Gastrocnemius medialis (tissue), 4 donors: ENCODE results near the gene PHACTR3. TPM values are rescaled to one million over a fixed set of nuclear protein-coding genes. Genes with fewer than 3 reads are reported as not detected.

ENCODE experiments used
- ATAC-seq, 2 donors: fragments of 150-250 bp; one replicate each; pipeline ENCODE4 v1.9.1; 2016
- DNase-seq, 2 donors: peaks; one replicate each; pipeline ENCODE4 v3.0.0-alpha.2; 2019
- H3K27ac ChIP-seq, 4 donors: fragments of 200-600 bp; sonication (generic); 1 replicate in 1 of 4; 2 replicates in 3 of 4; pipeline ENCODE4 v1.5.1; 2016 to 2018; ENCODE audit warnings: mild to moderate bottlenecking in 2 of 4, moderate library complexity in 1 of 4
- H3K27me3 ChIP-seq, 3 donors: fragments of 200-600 bp; sonication (generic) in 2 of 3; 1 replicate in 1 of 3; 2 replicates in 2 of 3; pipeline versions ENCODE4 v1.5.1 to v1.6.0; 2016 to 2019; ENCODE audit warnings: mild to moderate bottlenecking in 1 of 3, moderate library complexity in 1 of 3
- H3K36me3 ChIP-seq, 2 donors: fragments of 200-600 bp; sonication (generic) in 1 of 2; one replicate each; pipeline ENCODE4 v1.5.1; 2017 to 2018
- H3K4me1 ChIP-seq, 2 donors: fragments of 200-600 bp; sonication (generic) in 1 of 2; one replicate each; pipeline ENCODE4 v1.5.1; 2016 to 2017; ENCODE audit warnings: mild to moderate bottlenecking in 2 of 2
- H3K4me3 ChIP-seq, 4 donors: fragments of 200-600 bp; sonication (generic) in 3 of 4; 1 replicate in 1 of 4; 2 replicates in 3 of 4; pipeline ENCODE4 v1.5.1; 2016 to 2019; ENCODE audit warnings: mild to moderate bottlenecking in 2 of 4
- H3K9me3 ChIP-seq, 3 donors: fragments of 200-600 bp; sonication (generic) in 2 of 3; 1 replicate in 1 of 3; 2 replicates in 2 of 3; pipeline ENCODE4 v1.5.1; 2016 to 2019
- POLR2A ChIP-seq, 2 donors: fragments of 450-650 bp; IDR thresholded peaks; one replicate each; pipeline ENCODE4 v1.6.1; 2017; ENCODE audit warnings: antibody characterized with exemption in 2 of 2, mild to moderate bottlenecking in 2 of 2, moderate library complexity in 2 of 2
- in situ Hi-C, 4 donors: fragments of 200-750 bp; cut with MboI; loops; one replicate each; pipeline versions ENCODE4 v1.15.0 to v1.8.0; 2017; ENCODE audit warnings: low sequenced_read_pairs in 4 of 4
- intact Hi-C: fragments of 100-400 bp; cut with DNase I; formaldehyde crosslinking; loops from one replicate; pipeline ENCODE4 v1.15.1; 2023; ENCODE audit warnings: low total_unique reads
- total RNA-seq, 4 donors: library from RNA; depleted of rRNA; stranded (reverse); fragments of >200 nt; gene quantifications; one replicate each; pipeline versions ENCODE4 v1.1.0 to v1.2.3, GENCODE V29; 2016
- TF ChIP-seq, protein P1 (sequence below), 5 experiments: fragments of 450-650 bp in 3 of 5; fragments of 200-600 bp in 2 of 5; sonication (generic) in 2 of 5; IDR thresholded peaks in 4 of 5; conservative IDR thresholded peaks in 1 of 5; 1 replicate in 4 of 5; 2 replicates in 1 of 5; pipeline ENCODE4 v1.5.1; 2016 to 2019; ENCODE audit warnings: antibody characterized with exemption in 5 of 5, mild to moderate bottlenecking in 3 of 5, moderate library complexity in 3 of 5

PHACTR3 gene
- total RNA-seq, 4 donors from 2014 or later: 0.24 to 1.1 (median 0.59) TPM; not detected in 1

DNA sequence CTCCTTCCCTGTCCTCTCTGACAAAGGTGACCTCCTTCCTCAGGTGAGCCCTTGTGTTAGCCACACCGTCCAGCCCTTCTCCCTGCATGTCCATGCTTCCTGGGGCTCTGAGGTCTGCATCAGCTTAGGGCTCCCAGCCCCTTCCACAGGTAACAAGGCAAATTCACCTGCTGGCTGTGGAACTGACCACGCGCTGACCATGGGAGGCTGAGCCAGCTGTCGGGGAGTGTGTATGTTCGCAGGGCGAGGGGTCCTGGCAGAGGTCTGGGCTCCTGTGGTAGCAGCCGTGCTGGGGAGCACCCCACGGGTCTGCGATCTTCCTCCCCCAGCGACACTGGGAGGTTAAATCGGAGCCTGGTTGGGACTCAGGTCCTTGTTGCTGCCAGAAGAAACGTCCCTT lies 136.7 kb downstream of the PHACTR3 start:
- H3K9me3 ChIP-seq: no peaks in the 10 kb centered on the region
- no peaks in the 10 kb centered on the region for H3K36me3 ChIP-seq
- no peak overlapping the region for H3K27ac ChIP-seq
- in situ Hi-C loops (no loop called here), intact Hi-C loops (no loop called here)
- H3K4me3 ChIP-seq: no peak overlapping the region
- peaks cover 0 to 3% (median 0%) of the 10 kb centered on the region in 3 donors for H3K27me3 ChIP-seq
- no peaks in the 10 kb centered on the region for H3K4me1 ChIP-seq
- TF ChIP-seq, protein P1, sequence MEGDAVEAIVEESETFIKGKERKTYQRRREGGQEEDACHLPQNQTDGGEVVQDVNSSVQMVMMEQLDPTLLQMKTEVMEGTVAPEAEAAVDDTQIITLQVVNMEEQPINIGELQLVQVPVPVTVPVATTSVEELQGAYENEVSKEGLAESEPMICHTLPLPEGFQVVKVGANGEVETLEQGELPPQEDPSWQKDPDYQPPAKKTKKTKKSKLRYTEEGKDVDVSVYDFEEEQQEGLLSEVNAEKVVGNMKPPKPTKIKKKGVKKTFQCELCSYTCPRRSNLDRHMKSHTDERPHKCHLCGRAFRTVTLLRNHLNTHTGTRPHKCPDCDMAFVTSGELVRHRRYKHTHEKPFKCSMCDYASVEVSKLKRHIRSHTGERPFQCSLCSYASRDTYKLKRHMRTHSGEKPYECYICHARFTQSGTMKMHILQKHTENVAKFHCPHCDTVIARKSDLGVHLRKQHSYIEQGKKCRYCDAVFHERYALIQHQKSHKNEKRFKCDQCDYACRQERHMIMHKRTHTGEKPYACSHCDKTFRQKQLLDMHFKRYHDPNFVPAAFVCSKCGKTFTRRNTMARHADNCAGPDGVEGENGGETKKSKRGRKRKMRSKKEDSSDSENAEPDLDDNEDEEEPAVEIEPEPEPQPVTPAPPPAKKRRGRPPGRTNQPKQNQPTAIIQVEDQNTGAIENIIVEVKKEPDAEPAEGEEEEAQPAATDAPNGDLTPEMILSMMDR (IDR thresholded peaks at IDR 0.05 in 4 of 5, conservative IDR thresholded peaks at IDR 0.05 in 1 of 5): no peak
- no peak for TF ChIP-seq POLR2A (IDR thresholded peaks at IDR 0.05)
- DNase-seq (no peak), ATAC-seq (no peak)

DNA sequence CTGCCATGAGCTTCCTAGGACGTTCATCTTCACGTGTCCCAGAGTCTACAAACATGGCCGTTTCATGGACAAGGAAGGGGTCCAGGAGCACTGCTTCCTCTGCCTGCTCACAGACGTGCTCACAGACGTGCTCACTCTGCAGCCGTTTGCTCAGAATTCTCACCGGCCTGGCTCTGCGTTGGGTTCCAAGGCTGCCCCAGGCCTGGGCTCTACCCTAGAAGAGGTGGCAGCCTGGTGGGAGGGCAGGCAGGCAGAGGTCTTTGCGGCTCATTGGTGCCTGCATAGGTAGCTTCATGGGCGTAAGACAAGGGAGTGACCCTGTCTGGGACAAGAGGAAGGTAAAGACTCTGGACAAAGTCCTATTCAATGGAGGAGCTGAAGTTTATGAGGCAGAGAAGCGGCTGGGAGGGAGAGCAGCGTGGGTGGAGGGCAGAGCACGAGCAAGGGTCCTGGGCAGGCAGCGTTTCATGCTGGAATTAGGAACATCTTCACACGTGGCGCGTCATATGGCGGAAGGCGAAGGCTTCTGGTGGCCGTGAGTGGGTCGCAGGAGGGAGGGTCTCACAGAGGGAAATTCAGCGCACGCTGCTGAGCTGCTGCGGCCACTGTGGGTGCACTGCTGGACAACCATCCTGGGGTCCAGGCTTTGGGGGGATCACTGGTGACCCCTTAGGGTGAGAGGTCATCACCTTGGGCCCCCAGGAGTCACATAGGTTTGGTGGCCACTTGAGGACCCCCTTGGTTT lies 138.2 kb downstream of the PHACTR3 start:
- no peak for TF ChIP-seq POLR2A (IDR thresholded peaks at IDR 0.05)
- TF ChIP-seq, protein P1 (IDR thresholded peaks at IDR 0.05 in 4 of 5, conservative IDR thresholded peaks at IDR 0.05 in 1 of 5): no peak
- Histone ChIP-seq H3K4me1 (no peaks in the 10 kb centered on the region), H3K4me3 (no peak overlapping the region), H3K9me3 (no peaks in the 10 kb centered on the region), H3K36me3 (no peaks in the 10 kb centered on the region), H3K27me3 (peaks cover 0 to 3% (median 0%) of the 10 kb centered on the region in 3 donors), H3K27ac (no peak overlapping the region)
- intact Hi-C loops (no loop called here), in situ Hi-C loops (no loop called here)
- ATAC-seq (no peak), DNase-seq (no peak)

DNA sequence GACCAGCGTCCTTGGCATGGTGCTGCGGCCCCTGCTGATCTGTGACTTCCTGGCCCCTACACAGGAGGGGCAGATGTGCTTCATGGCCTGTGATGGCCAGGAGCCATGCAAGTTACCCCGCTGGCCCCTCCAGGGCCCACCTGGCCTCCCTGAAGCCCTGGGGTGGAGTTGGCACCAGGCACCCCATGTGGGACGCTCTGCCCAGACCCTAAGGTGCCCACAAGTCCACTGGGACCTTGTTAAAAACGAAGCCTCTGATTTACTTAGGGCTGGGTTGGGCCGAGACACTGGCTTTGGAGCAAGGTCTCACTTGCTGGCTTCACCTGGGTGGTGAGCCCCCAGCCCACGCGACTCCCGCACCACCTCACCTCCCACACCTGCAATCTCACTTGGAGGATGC lies 139.0 kb downstream of the PHACTR3 start:
- no peaks in the 10 kb centered on the region for H3K36me3 ChIP-seq
- H3K27me3 ChIP-seq: peaks cover 0 to 3% (median 0%) of the 10 kb centered on the region in 3 donors
- in situ Hi-C loops (no loop called here), intact Hi-C loops (no loop called here)
- no peak for DNase-seq
- H3K4me3 ChIP-seq: no peak overlapping the region
- H3K27ac ChIP-seq: no peak overlapping the region
- no peaks in the 10 kb centered on the region for H3K9me3 ChIP-seq
- TF ChIP-seq POLR2A (IDR thresholded peaks at IDR 0.05): no peak
- TF ChIP-seq, protein P1 (IDR thresholded peaks at IDR 0.05 in 4 of 5, conservative IDR thresholded peaks at IDR 0.05 in 1 of 5): no peak
- H3K4me1 ChIP-seq: no peaks in the 10 kb centered on the region
- no peak for ATAC-seq

DNA sequence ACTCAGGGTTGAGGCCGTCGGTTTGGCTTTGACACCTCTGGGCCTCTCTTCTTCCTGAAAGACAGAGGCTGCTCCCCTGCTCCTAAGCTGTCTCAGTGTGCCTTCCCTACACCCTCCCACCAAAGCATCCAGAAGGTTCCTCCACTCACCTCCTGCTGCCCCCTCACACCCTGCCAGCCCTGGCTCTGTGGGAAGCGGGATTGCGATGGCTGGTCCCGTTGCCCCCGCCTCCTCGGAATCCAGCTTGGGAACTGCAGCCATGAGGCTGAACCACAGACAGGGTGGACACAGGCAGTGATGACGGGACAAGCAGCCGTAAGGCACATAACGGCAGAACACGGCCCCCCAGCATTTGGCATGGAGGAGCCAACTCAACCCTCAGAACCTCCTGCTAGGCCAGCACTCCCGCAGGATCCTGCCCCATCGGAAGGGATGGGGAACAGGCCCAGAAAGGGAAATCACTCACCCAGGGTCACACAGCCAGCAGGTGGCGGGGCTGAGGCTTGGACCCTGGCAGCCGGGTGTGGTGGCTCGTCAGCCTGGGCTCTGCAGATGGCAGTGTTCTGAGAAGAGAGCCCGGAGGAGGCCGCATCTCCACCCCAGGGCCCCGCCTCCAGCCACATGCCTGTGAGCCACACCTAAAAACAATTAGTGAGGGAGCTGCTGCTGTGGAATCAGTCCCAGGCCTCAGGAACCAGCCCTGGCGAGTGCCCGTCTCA lies 139.6 kb downstream of the PHACTR3 start:
- H3K4me1 ChIP-seq: no peaks in the 10 kb centered on the region
- in situ Hi-C loops (no loop called here), intact Hi-C loops (no loop called here)
- TF ChIP-seq, protein P1 (IDR thresholded peaks at IDR 0.05 in 4 of 5, conservative IDR thresholded peaks at IDR 0.05 in 1 of 5): no peak
- no peak for TF ChIP-seq POLR2A (IDR thresholded peaks at IDR 0.05)
- no peak for ATAC-seq
- no peak for DNase-seq
- H3K4me3 ChIP-seq: no peak overlapping the region
- H3K27ac ChIP-seq: no peak overlapping the region
- no peaks in the 10 kb centered on the region for H3K9me3 ChIP-seq
- H3K36me3 ChIP-seq: no peaks in the 10 kb centered on the region
- H3K27me3 ChIP-seq: peaks cover 0 to 3% (median 0%) of the 10 kb centered on the region in 3 donors
